Activated CD4-positive, alpha-beta T cell treated with anti-CD3 and anti-CD28 coated beads, Interleukin-2, amount 50 U/mL, for 4 hours (primary cell): ENCODE data around the gene TAB2.

Experiments used
- DNase-seq, 2 experiments: peaks; one replicate each; pipeline ENCODE4 v3.0.0-alpha.2; 2020

TAB2 gene

DNA sequence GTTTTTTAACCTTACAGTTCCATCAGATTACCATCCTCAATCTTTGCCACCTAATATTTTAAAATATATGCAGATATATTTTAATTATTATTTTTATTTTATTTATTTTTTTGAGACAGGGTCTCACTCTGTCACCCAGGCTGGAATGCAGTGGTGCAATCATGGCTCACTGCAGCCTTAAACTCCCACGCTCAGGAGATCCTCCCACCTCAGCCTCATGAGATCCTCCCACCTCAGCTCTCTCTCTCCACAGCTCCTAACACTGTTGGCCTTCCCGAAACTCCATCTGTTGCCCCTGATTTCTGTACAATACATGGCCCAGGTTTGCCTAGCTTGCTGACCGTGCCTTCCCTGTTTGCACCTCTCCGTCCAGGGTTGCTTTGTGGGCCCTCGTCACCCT lies 4.4 kb upstream of the TAB2 start:
- no peak for DNase-seq

DNA sequence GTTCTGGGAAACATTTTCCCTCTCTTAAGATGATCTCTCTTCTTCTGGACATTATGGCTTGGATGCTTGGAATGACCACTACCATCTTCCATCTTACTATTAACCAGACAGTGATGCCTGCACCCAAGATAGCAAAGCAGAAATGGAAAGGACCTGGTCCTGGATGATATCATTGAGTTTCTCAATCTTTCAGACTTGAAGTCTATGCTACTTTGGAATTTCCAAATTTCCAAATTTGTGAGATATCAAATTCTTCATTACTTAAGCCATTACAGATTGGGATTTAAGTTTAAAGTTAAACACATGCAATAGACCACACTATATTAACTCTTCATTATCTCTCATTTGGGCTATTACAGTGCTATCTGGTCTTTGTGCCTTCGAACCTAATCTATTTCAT lies 3.7 kb upstream of the TAB2 start:
- DNase-seq = no peak

DNA sequence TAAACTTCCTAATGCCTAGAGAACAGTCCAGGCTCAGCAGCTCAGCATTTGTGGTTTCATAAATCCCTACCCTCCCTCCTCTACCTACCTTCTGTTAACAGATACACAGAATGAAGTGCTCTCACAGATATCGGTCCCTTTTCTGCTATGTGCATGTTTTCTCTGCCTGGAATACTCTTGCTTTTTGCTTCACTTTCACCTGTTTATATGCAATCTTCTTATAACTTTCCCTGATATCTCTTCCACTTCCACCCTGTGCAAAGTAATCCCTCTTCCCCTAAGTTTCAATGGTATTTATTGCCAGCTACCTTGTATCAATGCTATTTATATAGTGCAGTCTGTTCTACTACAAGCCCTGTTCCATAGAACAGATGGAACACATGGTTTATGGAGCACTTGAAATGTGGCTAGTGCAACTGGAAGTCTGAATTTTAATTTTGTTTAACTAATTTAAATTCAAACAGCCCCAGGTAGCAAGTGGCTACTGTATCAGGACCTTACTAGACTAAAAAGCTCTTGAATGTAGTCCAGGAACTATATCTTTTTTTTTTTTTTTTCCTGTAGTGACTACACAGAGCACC lies 3.1 kb upstream of the TAB2 start:
- DNase-seq = no peak

DNA sequence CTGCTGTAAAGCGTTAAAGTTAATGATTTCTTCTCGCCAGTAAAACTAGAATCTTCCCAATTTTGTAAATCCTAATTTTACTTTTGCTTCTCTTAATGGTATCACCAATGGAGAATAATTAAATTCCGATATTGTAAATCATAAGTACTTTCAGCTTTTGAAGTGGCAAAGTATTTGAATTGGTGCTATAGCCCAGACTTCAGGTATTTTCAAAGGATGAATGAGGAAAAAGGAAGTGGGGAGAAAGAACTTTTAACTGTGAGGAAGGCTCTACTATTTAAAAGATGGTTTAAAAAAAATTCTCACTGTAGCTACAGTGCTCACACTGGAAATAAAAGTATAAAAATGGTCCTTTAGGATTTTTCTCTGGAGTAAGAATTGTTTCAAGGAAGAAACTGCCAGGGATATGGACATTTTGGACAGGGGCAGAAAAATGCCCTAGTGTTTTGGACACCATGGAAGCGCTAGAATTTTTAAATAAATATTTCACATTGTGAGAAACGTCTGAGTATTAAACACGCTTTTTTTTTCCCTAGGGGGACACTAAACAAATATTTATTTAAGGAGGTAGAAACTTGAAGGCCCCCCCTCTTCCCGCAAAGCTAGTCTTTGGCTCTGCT lies 1.3 kb upstream of the TAB2 start:
- DNase-seq = no peak

- peak; percentile 86 to 89 for DNase-seq
These were observed 520 bp upstream of the TAB2 start for GRCh38 chr6:149316740-149317643.

- no peak for DNase-seq
These were observed 1.2 kb downstream of the TAB2 start for GRCh38 chr6:149318581-149319286.

DNA sequence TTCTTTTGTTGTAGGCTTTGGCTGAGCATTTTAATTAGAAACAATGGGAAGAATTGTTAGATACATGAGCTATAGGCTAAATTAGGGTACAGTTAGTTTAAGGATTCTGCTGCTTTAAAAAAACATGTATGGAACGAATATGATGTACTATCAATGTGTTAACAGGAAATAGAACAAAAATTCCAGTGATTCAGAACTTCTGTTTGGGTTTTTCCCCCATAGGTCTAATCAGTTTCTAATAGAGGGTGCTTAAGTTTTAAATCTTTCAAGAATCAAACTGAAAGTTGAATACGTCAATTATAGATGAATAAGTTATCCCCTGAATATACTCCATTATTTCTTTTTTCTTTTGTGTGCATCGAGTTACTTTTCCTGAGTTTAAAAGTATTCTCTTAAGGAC lies 1.9 kb downstream of the TAB2 start:
- DNase-seq = no peak

DNA sequence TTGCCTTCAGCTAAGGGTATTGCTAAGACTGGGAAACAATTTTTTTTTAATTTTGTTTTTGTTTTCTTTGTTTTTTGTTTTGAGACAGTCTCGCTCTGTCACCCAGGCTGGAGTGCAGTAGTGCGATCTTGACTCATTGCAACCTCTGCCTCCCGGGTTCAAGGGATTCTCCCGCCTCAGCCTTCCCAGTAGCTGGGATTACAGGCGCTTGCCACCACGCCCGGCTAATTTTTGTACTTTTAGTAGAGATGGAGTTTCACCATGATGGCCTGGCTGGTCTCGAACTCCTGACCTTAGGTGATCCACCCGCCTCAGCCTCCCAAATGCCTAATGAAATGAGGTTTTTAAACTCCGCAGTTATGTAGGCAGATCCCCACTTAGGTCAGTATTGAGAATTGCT lies 2.5 kb downstream of the TAB2 start:
- DNase-seq = peak in 1 of 2 experiments; percentile 15

- DNase-seq = no peak
These were observed 3.3 kb downstream of the TAB2 start for GRCh38 chr6:149320796-149321195.

- no peak for DNase-seq
These were observed 5.8 kb downstream of the TAB2 start for GRCh38 chr6:149323353-149323752.

DNA sequence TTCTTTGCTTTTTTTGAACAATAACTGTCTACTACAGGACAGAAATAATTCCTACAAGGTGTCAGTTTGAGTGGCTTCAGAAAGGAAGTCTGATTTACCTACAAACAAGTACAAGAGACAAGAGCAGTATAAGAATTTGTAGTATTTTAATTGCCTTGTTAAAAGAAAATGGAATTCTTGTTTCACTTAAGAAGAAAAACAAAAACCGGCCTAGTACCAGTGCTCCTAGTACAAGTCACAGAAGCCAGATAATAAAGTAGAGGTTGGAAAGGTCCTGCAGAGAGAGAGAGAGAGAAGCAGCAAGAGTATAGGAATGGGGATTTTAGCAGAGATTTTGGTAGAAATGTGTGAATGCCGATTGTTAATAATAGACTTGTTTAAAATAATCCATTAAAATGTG lies 6.4 kb downstream of the TAB2 start:
- no peak for DNase-seq

DNA sequence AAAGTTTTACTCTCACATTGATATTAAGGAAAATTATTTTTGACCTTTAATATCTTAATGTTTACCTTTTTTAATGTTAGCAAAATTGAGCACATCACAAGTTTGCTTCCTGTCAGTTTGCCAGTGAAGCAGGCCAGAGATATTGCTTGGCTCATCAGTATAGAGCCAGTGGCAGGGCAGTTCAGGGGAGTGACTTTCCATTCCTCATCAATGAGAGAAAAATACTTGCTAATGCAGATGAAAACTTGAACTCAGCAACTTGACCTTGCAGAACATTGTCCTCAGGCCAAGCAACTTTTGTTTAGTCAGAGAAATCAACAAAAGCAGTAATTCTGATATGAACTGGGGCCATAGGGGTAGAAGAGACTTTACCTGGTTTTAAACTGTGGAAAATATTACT lies 6.9 kb downstream of the TAB2 start:
- no peak for DNase-seq

DNA sequence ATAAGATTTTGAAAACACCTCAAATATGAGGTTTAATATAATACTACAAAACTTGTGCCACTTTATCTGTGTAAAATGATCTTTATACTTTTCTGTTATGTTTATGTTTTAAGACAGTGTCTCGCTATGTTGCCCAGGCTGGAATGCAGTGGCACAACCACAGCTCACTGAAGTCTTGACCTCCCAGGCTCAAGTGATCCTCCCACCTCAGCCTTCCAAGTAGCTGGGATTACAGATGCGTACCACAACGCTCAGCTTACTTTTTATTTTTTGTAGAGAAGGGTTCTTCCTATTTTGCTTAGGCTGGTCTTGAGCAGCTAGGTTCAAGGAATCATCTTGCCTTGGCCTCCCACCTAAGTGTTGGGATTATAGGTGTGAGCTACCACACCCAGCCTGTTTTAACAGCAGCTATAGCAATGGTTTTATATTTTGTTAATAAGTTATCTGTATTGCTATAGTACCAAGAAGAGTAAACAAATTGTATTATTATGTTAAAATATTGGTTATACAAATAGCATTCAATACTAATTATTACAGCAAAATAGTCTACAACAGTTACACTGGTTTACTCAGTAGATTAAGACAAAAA lies 8.2 kb downstream of the TAB2 start:
- DNase-seq = no peak

DNA sequence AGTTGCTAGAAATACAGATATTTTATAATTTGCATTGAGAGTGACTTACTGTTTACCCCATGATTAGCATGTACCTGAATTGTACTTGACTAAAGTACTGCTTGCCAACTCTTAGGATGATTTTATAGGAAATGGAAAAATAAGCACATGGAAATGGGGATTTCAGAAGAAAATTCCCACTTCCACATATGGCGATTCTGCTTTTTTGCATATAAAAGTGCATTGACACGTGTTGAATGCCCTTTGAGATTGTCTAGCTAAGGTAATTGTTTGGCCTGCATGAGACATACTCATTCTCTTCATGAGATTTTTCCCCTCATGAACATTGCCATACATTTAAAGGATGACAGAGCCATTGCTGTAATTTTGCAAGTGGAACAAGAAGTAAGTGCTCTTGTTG lies 10.1 kb downstream of the TAB2 start:
- no peak for DNase-seq

DNA sequence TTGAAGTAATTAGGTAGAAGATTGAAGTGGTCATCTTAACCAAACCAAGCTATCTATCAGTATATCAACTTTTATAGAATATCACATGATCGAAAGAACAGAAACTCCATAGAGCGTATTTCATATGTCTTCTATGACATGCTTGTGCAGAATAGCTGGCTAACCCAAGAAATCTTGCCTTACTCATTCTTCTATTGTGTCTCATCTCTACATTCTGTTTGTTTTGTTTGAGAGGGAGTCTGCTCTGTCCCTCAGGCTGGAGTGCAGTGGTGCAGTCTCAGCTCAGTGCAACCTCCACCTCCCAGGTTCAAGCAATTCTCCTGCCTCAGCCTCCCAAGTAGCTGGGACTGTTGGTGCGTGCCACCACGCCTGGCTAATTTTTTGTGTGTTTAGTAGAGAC lies 10.6 kb downstream of the TAB2 start:
- no peak for DNase-seq

DNA sequence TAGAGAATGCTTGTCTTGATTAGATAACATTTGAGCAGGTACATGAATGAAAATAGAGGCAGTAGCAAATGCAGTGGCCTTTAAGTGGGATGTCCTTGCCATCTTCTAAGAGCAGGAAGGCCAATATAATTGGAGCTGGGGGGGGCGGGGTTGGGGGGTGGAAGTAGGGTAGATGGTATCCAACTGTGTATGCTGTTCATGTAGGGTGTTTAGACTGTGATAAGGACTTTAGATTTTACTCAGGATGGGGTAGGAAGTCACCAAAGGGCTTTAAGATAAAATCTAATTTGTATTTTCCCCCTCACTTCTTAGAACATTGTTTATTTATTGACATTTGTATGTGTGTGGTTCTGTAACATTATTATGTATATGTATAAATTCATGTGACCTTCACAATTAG lies 12.0 kb downstream of the TAB2 start:
- DNase-seq = no peak

DNA sequence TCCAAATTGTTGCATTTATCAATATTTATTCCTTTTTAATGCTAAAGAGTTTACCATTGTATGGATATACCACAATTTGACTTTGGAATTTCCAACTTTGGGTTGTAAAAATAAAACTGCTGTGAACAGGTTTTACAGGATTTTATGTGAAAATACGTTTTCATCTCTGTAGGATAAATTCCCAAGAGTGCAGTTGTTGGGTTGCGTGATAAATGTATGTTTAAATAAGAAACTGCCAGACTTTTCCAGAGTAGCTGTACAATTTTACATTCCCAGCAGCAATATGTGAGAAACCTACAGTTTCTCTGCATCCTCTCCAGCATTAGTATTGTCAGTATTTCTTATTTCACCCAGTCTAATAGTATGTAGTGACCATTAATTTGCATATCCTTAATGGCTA lies 12.6 kb downstream of the TAB2 start:
- DNase-seq = no peak

DNA sequence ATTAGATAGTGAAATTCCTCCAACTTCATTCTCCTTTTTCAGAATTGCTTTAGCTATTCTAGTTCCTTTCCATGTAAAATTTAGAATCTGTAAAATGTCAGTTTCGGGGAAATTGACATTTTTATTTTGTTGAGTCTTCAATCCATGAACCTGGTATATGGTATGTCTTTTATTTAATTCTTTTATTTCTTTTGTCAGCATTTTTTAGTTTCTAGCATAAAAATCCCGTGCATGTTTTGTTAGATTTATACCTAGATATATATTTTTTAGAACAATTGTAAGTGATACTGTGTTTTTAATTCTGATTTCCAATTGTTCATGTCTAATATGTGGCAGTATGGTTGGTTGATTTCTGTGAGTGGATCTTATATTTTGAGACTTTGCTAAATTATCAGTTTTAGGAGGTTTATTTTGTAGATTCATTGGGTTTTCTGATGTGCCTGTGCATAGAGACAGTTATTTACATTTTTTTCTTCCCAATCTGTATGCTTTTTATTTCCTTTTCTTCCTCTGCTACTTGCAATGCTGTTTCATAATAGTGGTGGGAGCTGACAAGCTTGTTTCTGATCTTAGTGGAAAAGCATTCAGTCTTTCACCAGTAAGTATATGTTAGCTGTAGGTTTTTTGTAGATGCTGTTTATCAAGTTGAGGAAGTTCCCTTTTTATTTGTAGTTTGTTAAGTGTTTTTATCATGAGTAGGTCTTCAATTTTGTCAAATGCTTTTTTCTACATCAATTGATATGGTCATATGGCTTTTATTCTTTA lies 13.7 kb downstream of the TAB2 start:
- no peak for DNase-seq

- no peak for DNase-seq
These were observed 14.4 kb downstream of the TAB2 start for GRCh38 chr6:149331871-149332270.

- no peak for DNase-seq
These were observed 15.2 kb downstream of the TAB2 start for GRCh38 chr6:149332602-149333265.

DNA sequence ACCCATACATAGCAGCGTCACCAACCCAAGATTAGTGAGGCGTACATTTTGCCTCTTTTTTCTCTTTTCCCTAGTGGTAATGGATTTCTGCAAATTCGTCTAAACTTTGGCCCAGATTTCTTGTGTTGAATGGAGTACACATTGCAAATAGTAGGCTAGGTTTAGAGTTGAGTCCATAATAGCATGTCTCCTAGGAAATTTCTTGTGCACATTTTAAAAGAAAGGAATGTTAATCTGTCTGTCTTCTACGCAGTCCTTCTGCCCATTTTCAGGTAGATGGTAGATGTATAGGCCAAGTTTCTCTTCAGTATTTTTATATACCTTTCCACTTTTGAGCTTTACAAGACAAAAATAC lies 15.7 kb downstream of the TAB2 start:
- no peak for DNase-seq

- no peak for DNase-seq
These were observed 16.7 kb downstream of the TAB2 start for GRCh38 chr6:149334201-149334600.
